HepG2 (cell line): ENCODE results near the gene ADGRL2. TPM values are rescaled to one million over a fixed set of nuclear protein-coding genes. Genes with fewer than 3 reads are reported as not detected.

Experiments used
- ATAC-seq: fragments of 200-7000 bp; cut with Tn5 transposase; 3 replicates; pipeline ENCODE4 v1.9.1; 2020; ENCODE audit warnings: mild to moderate bottlenecking, moderate library complexity
- BruUV-seq: library from RNA; stranded (reverse); fragments of 400-500 nt; replicated peaks from 2 replicates; lab custom pipeline; 2021; lab: Mats Ljungman, UMichigan
- CTCF ChIA-PET: fragments of 300-600 bp; formaldehyde crosslinking; extraction: SDS; loops from one replicate; lab custom pipeline; 2021; ENCODE audit warnings: low total read pairs, inconsistent platforms, low intra/inter-chr PET ratio; lab: Yijun Ruan, JAX
- POLR2A ChIA-PET: fragments of 350-600 bp; sonication (Branson Sonifier 250); formaldehyde crosslinking; loops from one replicate; lab custom pipeline; 2020; ENCODE audit warnings: antibody characterized with exemption, inconsistent platforms; lab: Yijun Ruan, JAX
- DNase-seq: peaks from one replicate; pipeline ENCODE4 v3.0.0-alpha.2; 2015; ENCODE audit warnings: low spot score
- FAIRE-seq: peaks from 3 replicates; lab custom pipeline; 2011; peaks lifted over from hg19 to GRCh38; lab: Jason Lieb, UNC
- H2AFZ ChIP-seq: one replicate; pipeline ENCODE4 v1.6.1; 2011; ENCODE audit warnings: low read length, inconsistent platforms
- H3K27ac ChIP-seq: fragments of 300-600 bp; 3 replicates; pipeline ENCODE4 v1.8.0; 2011; ENCODE audit warnings: mixed run types, mild to moderate bottlenecking, mixed read lengths, low read length, inconsistent platforms; ENCODE audit not compliant: insufficient read depth; ENCODE audit errors: extremely low read length
- H3K27me3 ChIP-seq, 2 experiments: fragments of 200-600 bp in 1 of 2; 2 replicates in 1 of 2; 3 replicates in 1 of 2; pipeline versions ENCODE4 v1.6.0 to v1.8.0; 2011; ENCODE audit warnings: low read length in 2 of 2, mild to moderate bottlenecking in 2 of 2, moderate library complexity in 2 of 2, inconsistent platforms in 1 of 2; ENCODE audit not compliant: insufficient read depth in 2 of 2, control insufficient read depth in 1 of 2
- H3K36me3 ChIP-seq, 2 experiments: fragments of 200-600 bp in 1 of 2; replicated peaks in 1 of 2; 2 replicates in 1 of 2; 3 replicates in 1 of 2; pipeline versions ENCODE4 v1.5.1 to v1.8.0; 2011; ENCODE audit warnings: low read length in 2 of 2, inconsistent platforms in 1 of 2; ENCODE audit not compliant: insufficient read depth in 2 of 2, control insufficient read depth in 1 of 2
- H3K4me1 ChIP-seq: 2 replicates; pipeline ENCODE4 v1.5.1; 2012; ENCODE audit warnings: low read length, inconsistent platforms; ENCODE audit not compliant: insufficient read depth
- H3K4me2 ChIP-seq: 2 replicates; pipeline ENCODE4 v1.6.0; 2011; ENCODE audit warnings: low read depth, low read length, inconsistent platforms
- H3K4me3 ChIP-seq, 3 experiments: fragments of 200-600 bp in 1 of 3; sonication (generic), shearing (Covaris generic) in 1 of 3; replicated peaks in 1 of 3; 2 replicates each; pipeline ENCODE4 v1.5.1; 2011 to 2016; ENCODE audit warnings: low read length in 3 of 3, inconsistent platforms in 2 of 3, low read depth in 2 of 3, mild to moderate bottlenecking in 2 of 3, control low read depth in 1 of 3, mixed read lengths in 1 of 3; ENCODE audit not compliant: insufficient read depth in 1 of 3
- H3K79me2 ChIP-seq: one replicate; pipeline ENCODE4 v1.6.1; 2011; ENCODE audit warnings: low read length, inconsistent platforms; ENCODE audit not compliant: insufficient read depth
- H3K9ac ChIP-seq: 2 replicates; pipeline ENCODE4 v1.6.0; 2011; ENCODE audit warnings: mild to moderate bottlenecking, low read depth, low read length, inconsistent platforms; ENCODE audit not compliant: insufficient read depth
- H3K9me3 ChIP-seq: 2 replicates; pipeline ENCODE4 v1.5.1; 2012; ENCODE audit warnings: mild to moderate bottlenecking, low read length
- H4K20me1 ChIP-seq: 2 replicates; pipeline ENCODE4 v1.6.0; 2011; ENCODE audit warnings: inconsistent platforms, mild to moderate bottlenecking, low read length, moderate library complexity; ENCODE audit not compliant: insufficient read depth
- AKAP8 ChIP-seq: sonication (generic); formaldehyde crosslinking; IDR thresholded peaks from 2 replicates; pipeline ENCODE4 v1.5.1; 2020; ENCODE audit warnings: mild to moderate bottlenecking, missing genetic modification reagents
- ATM ChIP-seq: fragments of 450-650 bp; IDR thresholded peaks from 2 replicates; pipeline ENCODE4 v1.7.1; 2017; ENCODE audit warnings: mild to moderate bottlenecking, borderline replicate concordance
- BRCA1 ChIP-seq: sonication (generic); formaldehyde crosslinking; IDR thresholded peaks from 2 replicates; pipeline ENCODE4 v1.4.0; 2020; ENCODE audit warnings: missing genetic modification reagents
- ELK4 ChIP-seq: sonication (generic); formaldehyde crosslinking; IDR thresholded peaks from 2 replicates; pipeline ENCODE4 v1.9.0; 2021; ENCODE audit warnings: missing genetic modification reagents, borderline replicate concordance
- GTF3A ChIP-seq: sonication (generic); formaldehyde crosslinking; conservative IDR thresholded peaks from 2 replicates; pipeline ENCODE4 v1.4.0; 2020; ENCODE audit warnings: mild to moderate bottlenecking, missing genetic modification reagents
- KLF13 ChIP-seq: sonication (generic); formaldehyde crosslinking; IDR thresholded peaks from 2 replicates; pipeline ENCODE4 v1.4.0; 2020; ENCODE audit warnings: mild to moderate bottlenecking, missing genetic modification reagents
- PHF20 ChIP-seq: sonication (generic); formaldehyde crosslinking; IDR thresholded peaks from 2 replicates; pipeline ENCODE4 v1.5.0; 2020; ENCODE audit warnings: mild to moderate bottlenecking, missing genetic modification reagents
- ZFP37 ChIP-seq: sonication (generic); formaldehyde crosslinking; IDR thresholded peaks from 2 replicates; pipeline ENCODE4 v1.4.0; 2020; ENCODE audit warnings: missing genetic modification reagents, borderline replicate concordance
- ZNF367 ChIP-seq: sonication (generic); formaldehyde crosslinking; IDR thresholded peaks from 2 replicates; pipeline ENCODE4 v1.4.0; 2020; ENCODE audit warnings: missing genetic modification reagents, borderline replicate concordance
- ZNF382 ChIP-seq: sonication (generic); formaldehyde crosslinking; IDR thresholded peaks from 2 replicates; pipeline ENCODE4 v1.5.0; 2020; ENCODE audit warnings: missing genetic modification reagents, mild to moderate bottlenecking, borderline replicate concordance
- ZNF383 ChIP-seq: sonication (generic); formaldehyde crosslinking; IDR thresholded peaks from 2 replicates; pipeline ENCODE4 v1.4.0; 2020; ENCODE audit warnings: missing genetic modification reagents, mild to moderate bottlenecking, borderline replicate concordance
- ZNF576 ChIP-seq: sonication (generic); formaldehyde crosslinking; IDR thresholded peaks from 2 replicates; pipeline ENCODE4 v1.4.0; 2020; ENCODE audit warnings: mild to moderate bottlenecking, missing genetic modification reagents
- ZNF704 ChIP-seq: sonication (generic); formaldehyde crosslinking; IDR thresholded peaks from 2 replicates; pipeline ENCODE4 v1.8.1; 2023; ENCODE audit warnings: mild to moderate bottlenecking, inconsistent platforms, moderate library complexity, missing genetic modification reagents, borderline replicate concordance
- ZNF747 ChIP-seq: sonication (generic); formaldehyde crosslinking; IDR thresholded peaks from 2 replicates; pipeline ENCODE4 v1.8.1; 2023; ENCODE audit warnings: missing genetic modification reagents, mild to moderate bottlenecking, borderline replicate concordance
- ZNF878 ChIP-seq: sonication (generic); formaldehyde crosslinking; IDR thresholded peaks from 2 replicates; pipeline ENCODE4 v1.8.1; 2023; ENCODE audit warnings: mild to moderate bottlenecking, missing genetic modification reagents, moderate library complexity
- WGBS: methylation state at CpG from one replicate; pipeline ENCODE4 v1.1.6; 2017; ENCODE audit warnings: low lambda C conversion rate; 5-methylcytosine and 5-hydroxymethylcytosine counted together
- in situ Hi-C: cut with HindIII; loops from 2 replicates; pipeline ENCODE4 v1.10.0; 2017; ENCODE audit warnings: low pct_unique_long_range_greater_than_20kb; ENCODE audit not compliant: extremely low pct_ligation_motif_present
- intact Hi-C: fragments of 100-400 bp; cut with micrococcal nuclease; formaldehyde crosslinking; loops from one replicate; pipeline ENCODE4 v1.10.0; 2022; ENCODE audit not compliant: unreplicated experiment
- polyA plus RNA-seq, 8 experiments: library from polyadenylated mRNA; depleted of rRNA in 3 of 8; stranded (reverse) in 7 of 8; unstranded in 1 of 8; fragments of >200 nt; fragmentation: Illumina TruSeq in 4 of 8; extraction: Trizol in 4 of 8; gene quantifications; 2 replicates each; pipeline versions ENCODE4 v1.2.1 to v1.2.3, GENCODE V29; 2011 to 2016; ENCODE audit warnings: low read depth in 4 of 8, missing spikeins in 1 of 8, mixed read lengths in 1 of 8; ENCODE audit not compliant: insufficient read depth in 1 of 8
- total RNA-seq, 5 experiments: library from RNA; depleted of rRNA; stranded (reverse); fragments of >200 nt; fragmentation: Illumina TruSeq; extraction: Trizol; gene quantifications; 2 replicates each; pipeline ENCODE4 v1.2.3, GENCODE V29; 2016; ENCODE audit warnings: low read depth in 1 of 5

ADGRL2 gene
- total and polyA plus RNA-seq, 2 of the 13 experiments (the other 11 are each of a cell fraction or from before 2014, with no cell fraction given) = 15.3 to 31.6 TPM

GRCh38 chr1:81832573-81832972 is 31.8 kb downstream of the ADGRL2 start:
- no TSS peak for BruUV-seq
- Histone ChIP-seq H4K20me1 (no peaks in the 10 kb centered on the region; the same call in 1 of the 2 replicates), H3K27me3 (no peaks in the 10 kb centered on the region), H3K4me1 (no peaks in the 10 kb centered on the region), H3K36me3 (no peaks in the 10 kb centered on the region), H3K27ac (no peak overlapping the region), H3K4me3 (no peak overlapping the region), H3K79me2 (peaks cover 20% of the 10 kb centered on the region), H3K4me2 (no peak overlapping the region), H3K9ac (no peak overlapping the region), H2AFZ (no peak overlapping the region), H3K9me3 (no peaks in the 10 kb centered on the region)
- FAIRE-seq (no peak), ATAC-seq (no peak), DNase-seq (no peak)
- TF ChIP-seq AKAP8 (CRISPR knock-in tag) (no peak), ZNF747 (no peak), BRCA1 (CRISPR knock-in tag) (no peak), ZNF382 (CRISPR knock-in tag) (no peak), ZNF367 (CRISPR knock-in tag) (no peak), KLF13 (CRISPR knock-in tag) (no peak), ZNF878 (CRISPR knock-in tag) (no peak), ELK4 (CRISPR knock-in tag) (no peak), ZFP37 (no peak), ATM (no peak), ZNF383 (CRISPR knock-in tag) (no peak), GTF3A (CRISPR knock-in tag) (no peak), ZNF704 (no peak), ZNF576 (no peak), PHF20 (CRISPR knock-in tag) (no peak)
- intact Hi-C loops = no loop called here
- ChIA-PET CTCF (no interaction called here), POLR2A (no interaction called here)
- in situ Hi-C loops = no loop called here
- WGBS = 29% methylated on average over 1 of the region's 1 CpG
